GM23338 (cell line): ENCODE measurements around the gene CTAGE1. TPM values are rescaled to one million over a fixed set of nuclear protein-coding genes. Genes with fewer than 3 reads are reported as not detected.

Experiments used
- ATAC-seq: fragments of 200-7000 bp; cut with Tn5 transposase; 3 replicates; pipeline ENCODE4 v1.9.1; 2020
- DNase-seq: peaks from one replicate; pipeline ENCODE4 v3.0.0-alpha.2; 2015; ENCODE audit warnings: low spot score
- H2AFZ ChIP-seq: fragments of 200-600 bp; sonication (generic); 2 replicates; pipeline ENCODE4 v1.8.0; 2016; ENCODE audit warnings: antibody characterized with exemption, mild to moderate bottlenecking, moderate library complexity
- H3F3A ChIP-seq: fragments of 200-600 bp; sonication (generic); replicated peaks from 2 replicates; pipeline ENCODE4 v1.8.0; 2017; ENCODE audit warnings: antibody characterized with exemption, mixed run types, low read depth
- H3K27ac ChIP-seq: fragments of 200-600 bp; sonication (generic); 2 replicates; pipeline ENCODE4 v1.6.1; 2016; ENCODE audit warnings: low read depth
- H3K27me3 ChIP-seq: fragments of 200-600 bp; sonication (generic); 2 replicates; pipeline ENCODE4 v1.8.0; 2016; ENCODE audit warnings: mild to moderate bottlenecking, mixed run types, moderate library complexity; ENCODE audit not compliant: insufficient read depth
- H3K36me3 ChIP-seq: fragments of 200-600 bp; sonication (generic); 2 replicates; pipeline ENCODE4 v1.8.0; 2016; ENCODE audit warnings: mild to moderate bottlenecking; ENCODE audit not compliant: insufficient read depth
- H3K4me1 ChIP-seq: fragments of 200-600 bp; sonication (generic); 2 replicates; pipeline ENCODE4 v1.8.0; 2016; ENCODE audit warnings: mild to moderate bottlenecking, moderate library complexity; ENCODE audit not compliant: insufficient read depth
- H3K4me2 ChIP-seq: fragments of 200-600 bp; sonication (generic); 2 replicates; pipeline ENCODE4 v1.7.1; 2017; ENCODE audit warnings: mixed run types
- H3K4me3 ChIP-seq: fragments of 200-600 bp; sonication (generic); 2 replicates; pipeline ENCODE4 v1.6.1; 2016; ENCODE audit warnings: mixed run types
- H3K79me2 ChIP-seq: fragments of 200-600 bp; sonication (generic); replicated peaks from 2 replicates; pipeline ENCODE4 v1.8.0; 2017; ENCODE audit warnings: mild to moderate bottlenecking; ENCODE audit not compliant: insufficient read depth
- H3K9me2 ChIP-seq: fragments of 200-600 bp; sonication (generic); 2 replicates; pipeline ENCODE4 v1.8.0; 2017; ENCODE audit not compliant: insufficient read depth
- H4K20me1 ChIP-seq: fragments of 200-600 bp; sonication (generic); replicated peaks from 2 replicates; pipeline ENCODE4 v1.8.0; 2017; ENCODE audit warnings: mild to moderate bottlenecking; ENCODE audit not compliant: insufficient read depth
- H3K27ac Mint-ChIP-seq: 2 replicates; pipeline ENCODE4 v1.8.0; 2020; ENCODE audit warnings: inconsistent platforms, mild to moderate bottlenecking, moderate library complexity, mixed read lengths
- H3K27me3 Mint-ChIP-seq: 3 replicates; pipeline ENCODE4 v1.8.0; 2022; ENCODE audit warnings: low read depth, mild to moderate bottlenecking, moderate library complexity, mixed read lengths, inconsistent platforms; ENCODE audit not compliant: insufficient read depth, poor library complexity
- H3K36me3 Mint-ChIP-seq: 3 replicates; pipeline ENCODE4 v1.8.0; 2021; ENCODE audit warnings: low read depth, mild to moderate bottlenecking, inconsistent platforms, moderate library complexity, mixed read lengths
- H3K4me1 Mint-ChIP-seq: 3 replicates; pipeline ENCODE4 v1.8.0; 2020; ENCODE audit warnings: mild to moderate bottlenecking, inconsistent platforms, mixed read lengths
- H3K4me3 Mint-ChIP-seq: 3 replicates; pipeline ENCODE4 v1.8.0; 2021; ENCODE audit warnings: moderate library complexity, mild to moderate bottlenecking, inconsistent platforms, mixed read lengths
- H3K9me3 Mint-ChIP-seq: 3 replicates; pipeline ENCODE4 v1.8.0; 2020; ENCODE audit warnings: moderate library complexity, mild to moderate bottlenecking, inconsistent platforms, mixed read lengths
- CREB1 ChIP-seq: fragments of 250-450 bp; sonication (Bioruptor Pico); IDR thresholded peaks from 2 replicates; pipeline ENCODE4 v1.5.0; 2020; ENCODE audit warnings: low read depth, mild to moderate bottlenecking, moderate library complexity
- EZH2 ChIP-seq: fragments of 200-600 bp; sonication (generic); IDR thresholded peaks from one replicate; pipeline ENCODE4 v1.8.0; 2017; ENCODE audit warnings: antibody characterized with exemption, mild to moderate bottlenecking, low read depth; ENCODE audit not compliant: unreplicated experiment
- EZH2phosphoT487 ChIP-seq: fragments of 200-600 bp; sonication (generic); IDR thresholded peaks from one replicate; pipeline ENCODE4 v1.8.1; 2018; ENCODE audit warnings: antibody characterized with exemption; ENCODE audit not compliant: unreplicated experiment
- JUNB ChIP-seq: IDR thresholded peaks from one replicate; pipeline ENCODE4 v1.6.1; 2016; ENCODE audit warnings: antibody characterized with exemption; ENCODE audit not compliant: unreplicated experiment
- POLR2AphosphoS5 ChIP-seq: IDR thresholded peaks from 2 replicates; pipeline ENCODE4 v1.6.1; 2016; ENCODE audit warnings: antibody characterized with exemption, low read depth
- STAT1 ChIP-seq: IDR thresholded peaks from one replicate; pipeline ENCODE4 v1.6.1; 2016; ENCODE audit warnings: antibody characterized with exemption; ENCODE audit not compliant: unreplicated experiment
- ZNF114 ChIP-seq: fragments of 250-450 bp; sonication (Bioruptor Pico); IDR thresholded peaks from 2 replicates; pipeline ENCODE4 v1.5.0; 2020; ENCODE audit warnings: mild to moderate bottlenecking, moderate library complexity
- ZNF331 ChIP-seq: fragments of 250-450 bp; sonication (Bioruptor Pico); IDR thresholded peaks from 2 replicates; pipeline ENCODE4 v1.5.0; 2020; ENCODE audit warnings: low read depth, mild to moderate bottlenecking, moderate library complexity
- polyA plus RNA-seq: library from polyadenylated mRNA; unstranded; fragments of >200 nt; fragmentation: Nextera tagmentation; extraction: Ambion mirVana; gene quantifications from 2 replicates; pipeline ENCODE4 v1.2.1, GENCODE V29; 2016
- total RNA-seq: library from RNA; depleted of rRNA; stranded (reverse); fragments of >200 nt; shearing (Covaris generic); gene quantifications from 2 replicates; pipeline ENCODE4 v1.2.3, GENCODE V29; 2014
- TF ChIP-seq, protein P1 (sequence below), 2 experiments: fragments of 200-600 bp in 1 of 2; sonication (generic) in 1 of 2; conservative IDR thresholded peaks; 2 replicates each; pipeline versions ENCODE4 v1.5.1 to v1.6.1; 2016 to 2017; ENCODE audit warnings: antibody characterized with exemption in 2 of 2, low read depth in 2 of 2, mild to moderate bottlenecking in 2 of 2, moderate library complexity in 1 of 2
- TF ChIP-seq, protein P2 (sequence below): IDR thresholded peaks from 2 replicates; pipeline ENCODE4 v1.6.1; 2016; ENCODE audit warnings: antibody characterized with exemption
- TF ChIP-seq, protein P3 (sequence below): IDR thresholded peaks from one replicate; pipeline ENCODE4 v1.6.1; 2018; ENCODE audit warnings: antibody characterized with exemption; ENCODE audit not compliant: unreplicated experiment
- TF ChIP-seq, protein P4 (sequence below): fragments of 250-450 bp; sonication (Bioruptor Pico); IDR thresholded peaks from 2 replicates; pipeline ENCODE4 v1.5.0; 2020; ENCODE audit warnings: mild to moderate bottlenecking, moderate library complexity

Gene CTAGE1
- total and polyA plus RNA-seq, 2 experiments from 2014 or later = 0.03 to 0.06 TPM

DNA sequence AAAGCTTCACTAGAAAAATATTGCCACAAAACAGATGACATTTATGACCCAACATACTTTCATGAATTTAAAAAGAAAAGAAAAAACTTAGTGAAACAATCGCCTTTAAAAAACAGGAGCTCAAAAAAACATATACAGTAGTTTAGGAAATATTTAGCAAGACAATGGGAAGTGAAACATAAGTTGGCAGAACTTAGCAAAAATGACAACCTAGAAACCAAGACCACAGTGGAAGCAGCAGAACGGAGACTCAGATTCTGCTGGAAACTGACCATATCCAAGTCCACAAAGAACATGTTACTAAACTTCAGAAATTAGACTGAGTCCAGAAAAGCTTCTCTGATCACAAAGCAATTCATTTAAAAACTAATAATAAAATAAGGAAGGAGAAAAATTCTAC lies 41.8 kb upstream of the CTAGE1 start (continued):
- TF ChIP-seq, protein P1, sequence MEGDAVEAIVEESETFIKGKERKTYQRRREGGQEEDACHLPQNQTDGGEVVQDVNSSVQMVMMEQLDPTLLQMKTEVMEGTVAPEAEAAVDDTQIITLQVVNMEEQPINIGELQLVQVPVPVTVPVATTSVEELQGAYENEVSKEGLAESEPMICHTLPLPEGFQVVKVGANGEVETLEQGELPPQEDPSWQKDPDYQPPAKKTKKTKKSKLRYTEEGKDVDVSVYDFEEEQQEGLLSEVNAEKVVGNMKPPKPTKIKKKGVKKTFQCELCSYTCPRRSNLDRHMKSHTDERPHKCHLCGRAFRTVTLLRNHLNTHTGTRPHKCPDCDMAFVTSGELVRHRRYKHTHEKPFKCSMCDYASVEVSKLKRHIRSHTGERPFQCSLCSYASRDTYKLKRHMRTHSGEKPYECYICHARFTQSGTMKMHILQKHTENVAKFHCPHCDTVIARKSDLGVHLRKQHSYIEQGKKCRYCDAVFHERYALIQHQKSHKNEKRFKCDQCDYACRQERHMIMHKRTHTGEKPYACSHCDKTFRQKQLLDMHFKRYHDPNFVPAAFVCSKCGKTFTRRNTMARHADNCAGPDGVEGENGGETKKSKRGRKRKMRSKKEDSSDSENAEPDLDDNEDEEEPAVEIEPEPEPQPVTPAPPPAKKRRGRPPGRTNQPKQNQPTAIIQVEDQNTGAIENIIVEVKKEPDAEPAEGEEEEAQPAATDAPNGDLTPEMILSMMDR (conservative IDR thresholded peaks at IDR 0.05; ENCODE audit: low read depth in 2 of 2) = no peak
- TF ChIP-seq POLR2AphosphoS5 (no peak), EZH2phosphoT487 (no peak), STAT1 (no peak), EZH2 (no peak), ZNF114 (CRISPR knock-in tag) (no peak), JUNB (no peak)
- TF ChIP-seq, protein P2, sequence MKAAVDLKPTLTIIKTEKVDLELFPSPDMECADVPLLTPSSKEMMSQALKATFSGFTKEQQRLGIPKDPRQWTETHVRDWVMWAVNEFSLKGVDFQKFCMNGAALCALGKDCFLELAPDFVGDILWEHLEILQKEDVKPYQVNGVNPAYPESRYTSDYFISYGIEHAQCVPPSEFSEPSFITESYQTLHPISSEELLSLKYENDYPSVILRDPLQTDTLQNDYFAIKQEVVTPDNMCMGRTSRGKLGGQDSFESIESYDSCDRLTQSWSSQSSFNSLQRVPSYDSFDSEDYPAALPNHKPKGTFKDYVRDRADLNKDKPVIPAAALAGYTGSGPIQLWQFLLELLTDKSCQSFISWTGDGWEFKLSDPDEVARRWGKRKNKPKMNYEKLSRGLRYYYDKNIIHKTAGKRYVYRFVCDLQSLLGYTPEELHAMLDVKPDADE = no peak

DNA sequence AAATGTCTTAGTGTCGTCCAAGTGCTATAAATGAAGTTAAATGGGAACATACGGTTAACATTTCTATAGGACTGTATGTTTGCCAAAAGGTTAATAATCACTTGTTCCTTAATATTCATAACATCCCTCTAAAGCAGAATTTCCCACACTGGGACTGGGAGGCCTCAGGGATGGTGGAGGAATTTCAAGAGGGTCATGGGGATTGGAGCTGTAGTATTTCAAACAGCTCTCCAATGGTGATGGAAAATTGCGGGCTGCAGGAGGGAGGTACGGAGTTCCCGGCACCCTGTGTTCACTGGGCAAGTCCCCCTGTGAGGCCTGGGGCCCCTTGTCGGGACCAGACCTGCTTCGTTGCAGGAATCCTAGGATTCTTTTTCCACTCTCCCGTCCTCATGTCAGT lies 39.8 kb upstream of the CTAGE1 start:
- DNase-seq (no peak), ATAC-seq (no peak; the same call in 2 of the 3 replicates)
- Mint-ChIP-seq H3K27ac (no peak overlapping the region), H3K27me3 (no peaks in the 10 kb centered on the region), H3K4me1 (peaks cover 17% of the 10 kb centered on the region), H3K36me3 (no peaks in the 10 kb centered on the region), H3K9me3 (no peaks in the 10 kb centered on the region), H3K4me3 (no peak overlapping the region)
- H3F3A ChIP-seq = no peaks in the 10 kb centered on the region
- no peaks in the 10 kb centered on the region for H3K27me3 ChIP-seq
- no peaks in the 10 kb centered on the region for H3K36me3 ChIP-seq
- no peaks in the 10 kb centered on the region for H3K79me2 ChIP-seq
- H3K27ac ChIP-seq = no peak overlapping the region
- H4K20me1 ChIP-seq = no peaks in the 10 kb centered on the region
- H2AFZ ChIP-seq = no peak overlapping the region
- H3K4me3 ChIP-seq = no peak overlapping the region
- no peak overlapping the region for H3K4me2 ChIP-seq
- peaks cover 10% of the 10 kb centered on the region; the same call in 1 of the 2 replicates for H3K4me1 ChIP-seq
- H3K9me2 ChIP-seq = no peaks in the 10 kb centered on the region
- TF ChIP-seq, protein P2 = no peak
- no peak for TF ChIP-seq ZNF114 (CRISPR knock-in tag)
- no peak for TF ChIP-seq EZH2
- TF ChIP-seq, protein P3, sequence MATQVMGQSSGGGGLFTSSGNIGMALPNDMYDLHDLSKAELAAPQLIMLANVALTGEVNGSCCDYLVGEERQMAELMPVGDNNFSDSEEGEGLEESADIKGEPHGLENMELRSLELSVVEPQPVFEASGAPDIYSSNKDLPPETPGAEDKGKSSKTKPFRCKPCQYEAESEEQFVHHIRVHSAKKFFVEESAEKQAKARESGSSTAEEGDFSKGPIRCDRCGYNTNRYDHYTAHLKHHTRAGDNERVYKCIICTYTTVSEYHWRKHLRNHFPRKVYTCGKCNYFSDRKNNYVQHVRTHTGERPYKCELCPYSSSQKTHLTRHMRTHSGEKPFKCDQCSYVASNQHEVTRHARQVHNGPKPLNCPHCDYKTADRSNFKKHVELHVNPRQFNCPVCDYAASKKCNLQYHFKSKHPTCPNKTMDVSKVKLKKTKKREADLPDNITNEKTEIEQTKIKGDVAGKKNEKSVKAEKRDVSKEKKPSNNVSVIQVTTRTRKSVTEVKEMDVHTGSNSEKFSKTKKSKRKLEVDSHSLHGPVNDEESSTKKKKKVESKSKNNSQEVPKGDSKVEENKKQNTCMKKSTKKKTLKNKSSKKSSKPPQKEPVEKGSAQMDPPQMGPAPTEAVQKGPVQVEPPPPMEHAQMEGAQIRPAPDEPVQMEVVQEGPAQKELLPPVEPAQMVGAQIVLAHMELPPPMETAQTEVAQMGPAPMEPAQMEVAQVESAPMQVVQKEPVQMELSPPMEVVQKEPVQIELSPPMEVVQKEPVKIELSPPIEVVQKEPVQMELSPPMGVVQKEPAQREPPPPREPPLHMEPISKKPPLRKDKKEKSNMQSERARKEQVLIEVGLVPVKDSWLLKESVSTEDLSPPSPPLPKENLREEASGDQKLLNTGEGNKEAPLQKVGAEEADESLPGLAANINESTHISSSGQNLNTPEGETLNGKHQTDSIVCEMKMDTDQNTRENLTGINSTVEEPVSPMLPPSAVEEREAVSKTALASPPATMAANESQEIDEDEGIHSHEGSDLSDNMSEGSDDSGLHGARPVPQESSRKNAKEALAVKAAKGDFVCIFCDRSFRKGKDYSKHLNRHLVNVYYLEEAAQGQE = no peak
- TF ChIP-seq ZNF331 = no peak
- TF ChIP-seq CREB1 (CRISPR knock-in tag) = no peak
- TF ChIP-seq, protein P4, sequence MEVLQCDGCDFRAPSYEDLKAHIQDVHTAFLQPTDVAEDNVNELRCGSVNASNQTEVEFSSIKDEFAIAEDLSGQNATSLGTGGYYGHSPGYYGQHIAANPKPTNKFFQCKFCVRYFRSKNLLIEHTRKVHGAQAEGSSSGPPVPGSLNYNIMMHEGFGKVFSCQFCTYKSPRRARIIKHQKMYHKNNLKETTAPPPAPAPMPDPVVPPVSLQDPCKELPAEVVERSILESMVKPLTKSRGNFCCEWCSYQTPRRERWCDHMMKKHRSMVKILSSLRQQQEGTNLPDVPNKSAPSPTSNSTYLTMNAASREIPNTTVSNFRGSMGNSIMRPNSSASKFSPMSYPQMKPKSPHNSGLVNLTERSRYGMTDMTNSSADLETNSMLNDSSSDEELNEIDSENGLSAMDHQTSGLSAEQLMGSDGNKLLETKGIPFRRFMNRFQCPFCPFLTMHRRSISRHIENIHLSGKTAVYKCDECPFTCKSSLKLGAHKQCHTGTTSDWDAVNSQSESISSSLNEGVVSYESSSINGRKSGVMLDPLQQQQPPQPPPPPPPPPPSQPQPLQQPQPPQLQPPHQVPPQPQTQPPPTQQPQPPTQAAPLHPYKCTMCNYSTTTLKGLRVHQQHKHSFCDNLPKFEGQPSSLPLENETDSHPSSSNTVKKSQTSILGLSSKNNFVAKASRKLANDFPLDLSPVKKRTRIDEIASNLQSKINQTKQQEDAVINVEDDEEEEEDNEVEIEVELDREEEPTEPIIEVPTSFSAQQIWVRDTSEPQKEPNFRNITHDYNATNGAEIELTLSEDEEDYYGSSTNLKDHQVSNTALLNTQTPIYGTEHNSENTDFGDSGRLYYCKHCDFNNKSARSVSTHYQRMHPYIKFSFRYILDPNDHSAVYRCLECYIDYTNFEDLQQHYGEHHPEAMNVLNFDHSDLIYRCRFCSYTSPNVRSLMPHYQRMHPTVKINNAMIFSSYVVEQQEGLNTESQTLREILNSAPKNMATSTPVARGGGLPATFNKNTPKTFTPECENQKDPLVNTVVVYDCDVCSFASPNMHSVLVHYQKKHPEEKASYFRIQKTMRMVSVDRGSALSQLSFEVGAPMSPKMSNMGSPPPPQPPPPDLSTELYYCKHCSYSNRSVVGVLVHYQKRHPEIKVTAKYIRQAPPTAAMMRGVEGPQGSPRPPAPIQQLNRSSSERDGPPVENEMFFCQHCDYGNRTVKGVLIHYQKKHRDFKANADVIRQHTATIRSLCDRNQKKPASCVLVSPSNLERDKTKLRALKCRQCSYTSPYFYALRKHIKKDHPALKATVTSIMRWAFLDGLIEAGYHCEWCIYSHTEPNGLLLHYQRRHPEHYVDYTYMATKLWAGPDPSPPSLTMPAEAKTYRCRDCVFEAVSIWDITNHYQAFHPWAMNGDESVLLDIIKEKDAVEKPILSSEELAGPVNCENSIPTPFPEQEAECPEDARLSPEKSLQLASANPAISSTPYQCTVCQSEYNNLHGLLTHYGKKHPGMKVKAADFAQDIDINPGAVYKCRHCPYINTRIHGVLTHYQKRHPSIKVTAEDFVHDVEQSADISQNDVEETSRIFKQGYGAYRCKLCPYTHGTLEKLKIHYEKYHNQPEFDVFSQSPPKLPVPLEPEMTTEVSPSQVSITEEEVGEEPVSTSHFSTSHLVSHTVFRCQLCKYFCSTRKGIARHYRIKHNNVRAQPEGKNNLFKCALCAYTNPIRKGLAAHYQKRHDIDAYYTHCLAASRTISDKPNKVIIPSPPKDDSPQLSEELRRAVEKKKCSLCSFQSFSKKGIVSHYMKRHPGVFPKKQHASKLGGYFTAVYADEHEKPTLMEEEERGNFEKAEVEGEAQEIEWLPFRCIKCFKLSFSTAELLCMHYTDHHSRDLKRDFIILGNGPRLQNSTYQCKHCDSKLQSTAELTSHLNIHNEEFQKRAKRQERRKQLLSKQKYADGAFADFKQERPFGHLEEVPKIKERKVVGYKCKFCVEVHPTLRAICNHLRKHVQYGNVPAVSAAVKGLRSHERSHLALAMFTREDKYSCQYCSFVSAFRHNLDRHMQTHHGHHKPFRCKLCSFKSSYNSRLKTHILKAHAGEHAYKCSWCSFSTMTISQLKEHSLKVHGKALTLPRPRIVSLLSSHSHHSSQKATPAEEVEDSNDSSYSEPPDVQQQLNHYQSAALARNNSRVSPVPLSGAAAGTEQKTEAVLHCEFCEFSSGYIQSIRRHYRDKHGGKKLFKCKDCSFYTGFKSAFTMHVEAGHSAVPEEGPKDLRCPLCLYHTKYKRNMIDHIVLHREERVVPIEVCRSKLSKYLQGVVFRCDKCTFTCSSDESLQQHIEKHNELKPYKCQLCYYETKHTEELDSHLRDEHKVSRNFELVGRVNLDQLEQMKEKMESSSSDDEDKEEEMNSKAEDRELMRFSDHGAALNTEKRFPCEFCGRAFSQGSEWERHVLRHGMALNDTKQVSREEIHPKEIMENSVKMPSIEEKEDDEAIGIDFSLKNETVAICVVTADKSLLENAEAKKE (CRISPR knock-in tag) = no peak
- no peak for TF ChIP-seq EZH2phosphoT487
